A549 (cell line): ENCODE measurements around the gene GYPE.

Experiments used
- CTCF ChIP-seq: fragments of >200 bp; sonication (Bioruptor Twin); formaldehyde crosslinking; IDR thresholded peaks from 3 replicates; pipeline ENCODE4 v1.5.1; 2016
- MAZ ChIP-seq: fragments of 150-350 bp; IDR thresholded peaks from 2 replicates; pipeline ENCODE4 v1.6.1; 2014; ENCODE audit warnings: antibody characterized with exemption, low read depth, low read length, borderline replicate concordance

GRCh38 chr4:143921181-143921580 lies 15.8 kb upstream of the GYPE start:
- TF ChIP-seq CTCF, result no peak
- TF ChIP-seq MAZ, result no peak
